HEK293 (cell line): Measurements from ENCODE around the gene CD59.

ENCODE experiments used
- CTCF ChIP-seq: fragments of 450-650 bp; formaldehyde crosslinking; IDR thresholded peaks from 2 replicates; pipeline ENCODE4 v1.5.1; 2016; ENCODE audit warnings: missing biosample characterization, missing genetic modification characterization
- GLI4 ChIP-seq: fragments of 450-650 bp; formaldehyde crosslinking; IDR thresholded peaks from 2 replicates; pipeline ENCODE4 v1.5.1; 2016; ENCODE audit warnings: missing biosample characterization, missing genetic modification characterization
- KLF16 ChIP-seq: fragments of 450-650 bp; formaldehyde crosslinking; IDR thresholded peaks from 2 replicates; pipeline ENCODE4 v1.5.1; 2017; ENCODE audit warnings: missing biosample characterization, missing genetic modification characterization
- ZBTB26 ChIP-seq: fragments of 450-650 bp; formaldehyde crosslinking; optimal IDR thresholded peaks from 2 replicates; pipeline ENCODE3; 2016; ENCODE audit warnings: missing biosample characterization, mild to moderate bottlenecking, missing genetic modification characterization
- ZBTB44 ChIP-seq: fragments of 450-650 bp; IDR thresholded peaks from 2 replicates; pipeline ENCODE4 v1.5.1; 2018; ENCODE audit warnings: missing biosample characterization, mild to moderate bottlenecking, missing genetic modification characterization
- ZFP3 ChIP-seq: fragments of 450-650 bp; formaldehyde crosslinking; IDR thresholded peaks from 2 replicates; pipeline ENCODE4 v1.5.1; 2016; ENCODE audit warnings: low read depth, missing biosample characterization, missing genetic modification characterization
- ZNF24 ChIP-seq: fragments of 450-650 bp; formaldehyde crosslinking; IDR thresholded peaks from 2 replicates; pipeline ENCODE4 v1.5.1; 2016; ENCODE audit warnings: missing biosample characterization, missing genetic modification characterization
- ZNF248 ChIP-seq: fragments of 450-650 bp; formaldehyde crosslinking; IDR thresholded peaks from 2 replicates; pipeline ENCODE4 v1.5.1; 2017; ENCODE audit warnings: missing biosample characterization, missing genetic modification characterization
- ZNF707 ChIP-seq: fragments of 450-650 bp; formaldehyde crosslinking; IDR thresholded peaks from 2 replicates; pipeline ENCODE4 v1.5.1; 2016; ENCODE audit warnings: missing biosample characterization, missing genetic modification characterization

- TF ChIP-seq ZNF24 (tag by site-specific recombination) (no peak), KLF16 (tag by site-specific recombination) (no peak), ZNF248 (tag by site-specific recombination) (no peak), CTCF (no peak), GLI4 (tag by site-specific recombination) (no peak), ZNF707 (tag by site-specific recombination) (no peak), ZBTB26 (tag by site-specific recombination) (no peak), ZBTB44 (tag by site-specific recombination) (no peak), ZFP3 (tag by site-specific recombination) (no peak)
These were observed 1.6 kb downstream of the CD59 start for GRCh38 chr11:33734441-33735270.
